Osteocyte (in vitro differentiated cells): Measurements from ENCODE around the gene TENM4. TPM values are rescaled to one million over a fixed set of nuclear protein-coding genes. Genes with fewer than 3 reads are reported as not detected.

Source experiments
- DNase-seq: peaks from one replicate; pipeline ENCODE4 v3.0.0; 2021; ENCODE audit warnings: mixed read lengths; ENCODE audit not compliant: unreplicated experiment; ENCODE audit errors: extremely low spot score
- H3K27ac Mint-ChIP-seq: one replicate; pipeline ENCODE4 v1.8.0; 2021; ENCODE audit warnings: mild to moderate bottlenecking, mixed read lengths; ENCODE audit not compliant: unreplicated experiment
- H3K27me3 Mint-ChIP-seq: one replicate; pipeline ENCODE4 v1.8.0; 2021; ENCODE audit warnings: mixed read lengths; ENCODE audit not compliant: unreplicated experiment
- H3K36me3 Mint-ChIP-seq: one replicate; pipeline ENCODE4 v1.8.0; 2021; ENCODE audit warnings: mixed read lengths; ENCODE audit not compliant: unreplicated experiment
- H3K4me1 Mint-ChIP-seq: one replicate; pipeline ENCODE4 v1.8.0; 2021; ENCODE audit warnings: mixed read lengths; ENCODE audit not compliant: unreplicated experiment
- H3K4me3 Mint-ChIP-seq: one replicate; pipeline ENCODE4 v1.8.0; 2021; ENCODE audit warnings: mild to moderate bottlenecking, moderate library complexity, mixed read lengths; ENCODE audit not compliant: unreplicated experiment
- H3K9me3 Mint-ChIP-seq: one replicate; pipeline ENCODE4 v1.8.0; 2021; ENCODE audit warnings: mixed read lengths; ENCODE audit not compliant: unreplicated experiment
- total RNA-seq: library from RNA; stranded (reverse); gene quantifications from 2 replicates; pipeline ENCODE4 v1.2.1, GENCODE V29; 2021
- TF ChIP-seq, protein P1 (sequence below): fragments of 200-600 bp; sonication (generic); IDR thresholded peaks from 2 replicates; pipeline ENCODE4 v1.5.0; 2021; ENCODE audit warnings: antibody characterized with exemption, mild to moderate bottlenecking, moderate library complexity

Gene TENM4
- total RNA-seq, 1 donor from 2014 or later: 74.1 TPM

DNA sequence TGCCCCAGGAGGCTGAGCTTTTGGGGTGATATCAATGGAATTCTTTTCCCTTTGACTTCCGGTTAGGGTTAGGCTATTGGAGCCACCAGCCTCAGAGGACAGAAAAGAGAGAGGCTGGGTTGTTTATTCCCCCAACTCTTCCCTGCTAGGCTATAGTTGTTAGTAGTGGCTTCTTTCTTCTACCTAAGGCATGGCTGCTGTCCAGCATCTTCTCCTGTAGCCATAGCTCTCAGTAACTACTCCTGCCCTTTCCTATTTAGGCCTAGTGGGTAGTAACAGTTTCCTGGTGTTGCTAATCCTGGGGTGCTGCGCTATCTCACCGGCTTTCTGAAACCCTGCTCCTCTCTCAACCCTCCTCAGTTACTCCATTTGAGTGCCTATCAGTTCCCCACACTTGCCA, 184.9 kb downstream of the TENM4 start:
- Mint-ChIP-seq H3K4me3 (no peak overlapping the region), H3K4me1 (peaks cover 1% of the 10 kb centered on the region), H3K9me3 (no peaks in the 10 kb centered on the region), H3K27ac (no peak overlapping the region), H3K36me3 (no peaks in the 10 kb centered on the region), H3K27me3 (peaks cover 22% of the 10 kb centered on the region)
- TF ChIP-seq, protein P1, sequence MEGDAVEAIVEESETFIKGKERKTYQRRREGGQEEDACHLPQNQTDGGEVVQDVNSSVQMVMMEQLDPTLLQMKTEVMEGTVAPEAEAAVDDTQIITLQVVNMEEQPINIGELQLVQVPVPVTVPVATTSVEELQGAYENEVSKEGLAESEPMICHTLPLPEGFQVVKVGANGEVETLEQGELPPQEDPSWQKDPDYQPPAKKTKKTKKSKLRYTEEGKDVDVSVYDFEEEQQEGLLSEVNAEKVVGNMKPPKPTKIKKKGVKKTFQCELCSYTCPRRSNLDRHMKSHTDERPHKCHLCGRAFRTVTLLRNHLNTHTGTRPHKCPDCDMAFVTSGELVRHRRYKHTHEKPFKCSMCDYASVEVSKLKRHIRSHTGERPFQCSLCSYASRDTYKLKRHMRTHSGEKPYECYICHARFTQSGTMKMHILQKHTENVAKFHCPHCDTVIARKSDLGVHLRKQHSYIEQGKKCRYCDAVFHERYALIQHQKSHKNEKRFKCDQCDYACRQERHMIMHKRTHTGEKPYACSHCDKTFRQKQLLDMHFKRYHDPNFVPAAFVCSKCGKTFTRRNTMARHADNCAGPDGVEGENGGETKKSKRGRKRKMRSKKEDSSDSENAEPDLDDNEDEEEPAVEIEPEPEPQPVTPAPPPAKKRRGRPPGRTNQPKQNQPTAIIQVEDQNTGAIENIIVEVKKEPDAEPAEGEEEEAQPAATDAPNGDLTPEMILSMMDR: no peak
- no peak for DNase-seq

GRCh38 chr11:79253280-79253679, 187.6 kb downstream of the TENM4 start:
- no peak for DNase-seq
- no peaks in the 10 kb centered on the region for H3K9me3 Mint-ChIP-seq
- H3K27me3 Mint-ChIP-seq: peaks cover 13% of the 10 kb centered on the region
- no peak overlapping the region for H3K4me3 Mint-ChIP-seq
- H3K4me1 Mint-ChIP-seq: peaks cover 1% of the 10 kb centered on the region
- H3K27ac Mint-ChIP-seq: no peak overlapping the region
- no peaks in the 10 kb centered on the region for H3K36me3 Mint-ChIP-seq
- TF ChIP-seq, protein P1: no peak

DNA sequence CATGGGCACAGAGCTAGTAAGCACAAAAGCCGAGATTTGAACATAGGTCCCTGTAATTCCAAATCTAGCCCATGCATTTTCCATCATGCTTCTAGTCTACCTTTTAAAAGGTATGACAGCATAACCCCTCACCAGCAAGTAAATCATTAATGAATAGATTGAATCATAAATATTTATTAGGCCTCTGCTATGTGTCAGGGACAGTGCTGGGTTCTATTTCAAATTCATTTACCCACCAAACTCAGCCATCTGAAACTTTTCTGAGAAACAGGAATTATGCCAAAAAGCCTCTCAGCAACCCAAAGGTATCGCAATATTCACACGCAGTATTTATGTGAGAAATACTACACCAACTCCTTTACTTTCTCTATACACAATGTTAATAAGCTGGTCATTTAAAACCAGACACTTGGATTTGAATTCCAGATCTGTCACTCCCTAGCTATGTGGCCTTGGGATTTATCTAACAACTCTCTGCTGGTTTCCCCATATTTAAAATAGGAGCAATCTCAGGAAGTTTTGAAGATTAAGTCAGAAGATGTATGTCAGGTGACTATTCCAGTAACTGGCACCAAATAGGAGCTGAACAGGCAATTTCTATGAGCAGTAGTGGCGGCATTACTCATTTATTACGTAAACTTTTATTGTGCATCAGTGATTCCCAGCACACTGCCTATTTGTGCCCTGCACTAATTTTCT, 191.4 kb downstream of the TENM4 start:
- H3K4me3 Mint-ChIP-seq: no peak overlapping the region
- TF ChIP-seq, protein P1: no peak

GRCh38 chr11:79244798-79245197, 196.0 kb downstream of the TENM4 start:
- Mint-ChIP-seq H3K36me3 (peaks cover 3% of the 10 kb centered on the region), H3K9me3 (peaks cover 5% of the 10 kb centered on the region), H3K4me3 (no peak overlapping the region), H3K27ac (peak overlapping the region; percentile 90), H3K27me3 (no peaks in the 10 kb centered on the region), H3K4me1 (peaks cover 38% of the 10 kb centered on the region)
- no peak for DNase-seq
- TF ChIP-seq, protein P1: no peak

More for the DNA sequence above, 191.4 kb downstream of the TENM4 start:
- Mint-ChIP-seq H3K27ac (no peak overlapping the region), H3K36me3 (no peaks in the 10 kb centered on the region), H3K27me3 (peaks cover 5% of the 10 kb centered on the region), H3K4me1 (peaks cover 11% of the 10 kb centered on the region), H3K9me3 (no peaks in the 10 kb centered on the region)
- no peak for DNase-seq

DNA sequence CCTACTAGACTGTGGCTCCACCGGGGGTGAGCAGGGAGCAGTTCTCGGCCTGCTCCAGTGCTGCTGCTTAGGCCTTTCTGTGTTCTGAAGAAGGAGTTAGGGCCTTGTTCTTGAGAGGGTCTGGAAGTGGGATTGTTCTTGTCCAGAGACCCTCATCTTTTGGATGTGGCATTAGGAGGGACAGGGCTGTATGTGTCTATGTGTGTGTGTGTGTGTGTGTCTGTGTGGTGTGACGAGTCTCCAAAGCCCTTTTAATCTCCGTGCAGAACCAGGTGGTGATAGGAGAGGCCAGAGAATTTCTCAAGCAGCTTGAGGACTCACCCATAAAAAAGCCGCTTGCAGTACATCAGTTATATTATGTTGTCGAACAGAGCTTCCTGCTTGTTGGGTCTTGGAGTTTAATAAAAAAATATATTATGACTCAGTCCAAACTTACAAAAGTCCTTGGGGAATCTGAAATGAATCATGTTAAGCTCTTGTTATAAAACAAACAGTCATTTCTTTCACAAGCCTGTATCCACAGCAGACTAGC, 196.5 kb downstream of the TENM4 start:
- H3K27me3 Mint-ChIP-seq: no peaks in the 10 kb centered on the region
- TF ChIP-seq, protein P1: no peak
- no peak for DNase-seq
- peak overlapping the region; percentile 90 for H3K27ac Mint-ChIP-seq
- peaks cover 5% of the 10 kb centered on the region for H3K9me3 Mint-ChIP-seq
- peak overlapping the region; percentile 4 for H3K4me3 Mint-ChIP-seq
- peaks cover 3% of the 10 kb centered on the region for H3K36me3 Mint-ChIP-seq
- H3K4me1 Mint-ChIP-seq: peaks cover 38% of the 10 kb centered on the region
